ENCODE measurements around the gene SLC25A15. TPM values are rescaled to one million over a fixed set of nuclear protein-coding genes. Genes with fewer than 3 reads are reported as not detected.
"Not testable (repeated sequence)": the region's sequence is repeated elsewhere in the genome, so short reads cannot be mapped to it uniquely, and the experiment has no call there.

SLC25A15 gene
- polyA plus RNA-seq, 4 donors, result 23.2 to 42.0 (median 28.5) TPM

- peaks cover 0 to 17% of the 10 kb centered on the region in 2 donors for H3K9me3 ChIP-seq (ENCODE audit: control insufficient read depth in 2 of 2, insufficient read depth in 1 of 2, low read depth in 1 of 2, low read length in 1 of 2)
- peaks cover 5 to 40% (median 12%) of the 10 kb centered on the region in 3 donors for H3K36me3 ChIP-seq (ENCODE audit: control insufficient read depth in 3 of 3, insufficient read depth in 2 of 3, low read depth in 1 of 3, low read length in 3 of 3)
- peak overlapping the region in 1 of 3 donors; percentile 11 for H3K27ac ChIP-seq (ENCODE audit: low read depth in 1 of 3, low read length in 2 of 3)
- DNase-seq (no peak), FAIRE-seq (no peak)
- H3K4me1 ChIP-seq (ENCODE audit: control insufficient read depth in 3 of 3, insufficient read depth in 2 of 3, low read depth in 1 of 3, low read length in 2 of 3), result peaks cover 0 to 7% (median 0%) of the 10 kb centered on the region in 3 donors
- 83 to 89% (median 89%) methylated on average over 4 of the region's 4 CpGs for WGBS, 3 donors
- H3K27me3 ChIP-seq (ENCODE audit: control insufficient read depth in 3 of 3, insufficient read depth in 3 of 3, low read length in 3 of 3), result no peaks in the 10 kb centered on the region
- H3K4me3 ChIP-seq (ENCODE audit: low read depth in 1 of 3, low read length in 3 of 3), result no peak overlapping the region
These were observed 22.7 kb downstream of the SLC25A15 start for GRCh38 chr13:40812102-40812501.

- H3K9me3 ChIP-seq (ENCODE audit: control insufficient read depth in 2 of 2, insufficient read depth in 1 of 2, low read depth in 1 of 2, low read length in 1 of 2), result peaks cover 0 to 22% of the 10 kb centered on the region in 2 donors
- H3K27me3 ChIP-seq (ENCODE audit: control insufficient read depth in 3 of 3, insufficient read depth in 3 of 3, low read length in 3 of 3), result no peaks in the 10 kb centered on the region
- H3K27ac ChIP-seq (ENCODE audit: low read depth in 1 of 3, low read length in 2 of 3), result peak overlapping the region in 2 of 3 donors; percentile 26 to 72
- WGBS, 3 donors, result 96 to 99% (median 99%) methylated on average over 6 of the region's 6 CpGs
- peaks cover 5 to 36% (median 12%) of the 10 kb centered on the region in 3 donors for H3K36me3 ChIP-seq (ENCODE audit: control insufficient read depth in 3 of 3, insufficient read depth in 2 of 3, low read depth in 1 of 3, low read length in 3 of 3)
- H3K4me1 ChIP-seq (ENCODE audit: control insufficient read depth in 3 of 3, insufficient read depth in 2 of 3, low read depth in 1 of 3, low read length in 2 of 3), result peaks cover 0 to 7% (median 0%) of the 10 kb centered on the region in 3 donors
- FAIRE-seq (no peak), DNase-seq (peak in 1 of 2 donors; percentile 56)
- no peak overlapping the region for H3K4me3 ChIP-seq (ENCODE audit: low read depth in 1 of 3, low read length in 3 of 3)
These were observed 23.5 kb downstream of the SLC25A15 start for GRCh38 chr13:40812724-40813445.

GRCh38 chr13:40813667-40814454 lies 24.4 kb downstream of the SLC25A15 start:
- peak; percentile 60 for DNase-seq
- 40 to 62% (median 52%) methylated on average over 7 of the region's 7 CpGs for WGBS, 3 donors
- Histone ChIP-seq H3K27ac (ENCODE audit: low read depth in 1 of 3, low read length in 2 of 3) (peak overlapping the region; percentile 11 to 72 (median 26)), H3K27me3 (ENCODE audit: control insufficient read depth in 3 of 3, insufficient read depth in 3 of 3, low read length in 3 of 3) (no peaks in the 10 kb centered on the region), H3K9me3 (ENCODE audit: control insufficient read depth in 2 of 2, insufficient read depth in 1 of 2, low read depth in 1 of 2, low read length in 1 of 2) (peaks cover 0 to 22% of the 10 kb centered on the region in 2 donors), H3K4me1 (ENCODE audit: control insufficient read depth in 3 of 3, insufficient read depth in 2 of 3, low read depth in 1 of 3, low read length in 2 of 3) (peaks cover 0 to 7% (median 0%) of the 10 kb centered on the region in 3 donors), H3K4me3 (ENCODE audit: low read depth in 1 of 3, low read length in 3 of 3) (no peak overlapping the region), H3K36me3 (ENCODE audit: control insufficient read depth in 3 of 3, insufficient read depth in 2 of 3, low read depth in 1 of 3, low read length in 3 of 3) (peaks cover 5 to 32% (median 11%) of the 10 kb centered on the region in 3 donors)
- no peak for FAIRE-seq

- no peaks in the 10 kb centered on the region for H3K27me3 ChIP-seq (ENCODE audit: control insufficient read depth in 3 of 3, insufficient read depth in 3 of 3, low read length in 3 of 3)
- H3K36me3 ChIP-seq (ENCODE audit: control insufficient read depth in 3 of 3, insufficient read depth in 2 of 3, low read depth in 1 of 3, low read length in 3 of 3), result peaks cover 4 to 26% (median 5%) of the 10 kb centered on the region in 3 donors
- peaks cover 0 to 22% of the 10 kb centered on the region in 2 donors for H3K9me3 ChIP-seq (ENCODE audit: control insufficient read depth in 2 of 2, insufficient read depth in 1 of 2, low read depth in 1 of 2, low read length in 1 of 2)
- peaks cover 0 to 7% (median 0%) of the 10 kb centered on the region in 3 donors for H3K4me1 ChIP-seq (ENCODE audit: control insufficient read depth in 3 of 3, insufficient read depth in 2 of 3, low read depth in 1 of 3, low read length in 2 of 3)
- no peak for FAIRE-seq
- no peak overlapping the region for H3K27ac ChIP-seq (ENCODE audit: low read depth in 1 of 3, low read length in 2 of 3)
- DNase-seq, result no peak
- no peak overlapping the region for H3K4me3 ChIP-seq (ENCODE audit: low read depth in 1 of 3, low read length in 3 of 3)
- WGBS, 3 donors, result 97 to 98% (median 97%) methylated on average over 2 of the region's 2 CpGs
These were observed 25.4 kb downstream of the SLC25A15 start for GRCh38 chr13:40814803-40815202.

- Histone ChIP-seq H3K4me1 (ENCODE audit: control insufficient read depth in 3 of 3, insufficient read depth in 2 of 3, low read depth in 1 of 3, low read length in 2 of 3) (peaks cover 0 to 2% (median 0%) of the 10 kb centered on the region in 3 donors), H3K27ac (ENCODE audit: low read depth in 1 of 3, low read length in 2 of 3) (no peak overlapping the region), H3K36me3 (ENCODE audit: control insufficient read depth in 3 of 3, insufficient read depth in 2 of 3, low read depth in 1 of 3, low read length in 3 of 3) (peaks cover 0 to 8% (median 2%) of the 10 kb centered on the region in 3 donors), H3K9me3 (ENCODE audit: control insufficient read depth in 2 of 2, insufficient read depth in 1 of 2, low read depth in 1 of 2, low read length in 1 of 2) (peaks cover 0 to 15% of the 10 kb centered on the region in 2 donors), H3K4me3 (ENCODE audit: low read depth in 1 of 3, low read length in 3 of 3) (no peak overlapping the region), H3K27me3 (ENCODE audit: control insufficient read depth in 3 of 3, insufficient read depth in 3 of 3, low read length in 3 of 3) (no peaks in the 10 kb centered on the region)
- DNase-seq, result no peak
- no peak for FAIRE-seq
- WGBS, 3 donors, result 86 to 90% (median 89%) methylated on average over 5 of the region's 5 CpGs
These were observed 29.5 kb downstream of the SLC25A15 start for GRCh38 chr13:40818926-40819325.

GRCh38 chr13:40819797-40820315 lies 30.4 kb downstream of the SLC25A15 start:
- H3K4me1 ChIP-seq (ENCODE audit: control insufficient read depth in 3 of 3, insufficient read depth in 2 of 3, low read depth in 1 of 3, low read length in 2 of 3), result no peaks in the 10 kb centered on the region
- H3K4me3 ChIP-seq (ENCODE audit: low read depth in 1 of 3, low read length in 3 of 3), result no peak overlapping the region
- no peaks in the 10 kb centered on the region for H3K27me3 ChIP-seq (ENCODE audit: control insufficient read depth in 3 of 3, insufficient read depth in 3 of 3, low read length in 3 of 3)
- DNase-seq (no peak), FAIRE-seq (no peak)
- 63 to 79% (median 77%) methylated on average over 1 of the region's 1 CpG for WGBS, 3 donors
- H3K36me3 ChIP-seq (ENCODE audit: control insufficient read depth in 3 of 3, insufficient read depth in 2 of 3, low read depth in 1 of 3, low read length in 3 of 3), result peaks cover 0 to 5% (median 2%) of the 10 kb centered on the region in 3 donors
- no peak overlapping the region for H3K27ac ChIP-seq (ENCODE audit: low read depth in 1 of 3, low read length in 2 of 3)
- peaks cover 0 to 9% of the 10 kb centered on the region in 2 donors for H3K9me3 ChIP-seq (ENCODE audit: control insufficient read depth in 2 of 2, insufficient read depth in 1 of 2, low read depth in 1 of 2, low read length in 1 of 2)

- H3K4me1 ChIP-seq (ENCODE audit: control insufficient read depth in 3 of 3, insufficient read depth in 2 of 3, low read depth in 1 of 3, low read length in 2 of 3); DNase-seq; H3K36me3 ChIP-seq (ENCODE audit: control insufficient read depth in 3 of 3, insufficient read depth in 2 of 3, low read depth in 1 of 3, low read length in 3 of 3); H3K27me3 ChIP-seq (ENCODE audit: control insufficient read depth in 3 of 3, insufficient read depth in 3 of 3, low read length in 3 of 3); H3K27ac ChIP-seq (ENCODE audit: low read depth in 1 of 3, low read length in 2 of 3); H3K9me3 ChIP-seq (ENCODE audit: control insufficient read depth in 2 of 2, insufficient read depth in 1 of 2, low read depth in 1 of 2, low read length in 1 of 2); FAIRE-seq; H3K4me3 ChIP-seq (ENCODE audit: low read depth in 1 of 3, low read length in 3 of 3): not testable (repeated sequence)
- WGBS, 3 donors, result 68 to 82% (median 75%) methylated on average over 2 of the region's 2 CpGs
These were observed 50.3 kb downstream of the SLC25A15 start for GRCh38 chr13:40839725-40840124.

GRCh38 chr13:40840955-40841354 lies 51.5 kb downstream of the SLC25A15 start:
- H3K4me1 ChIP-seq (ENCODE audit: control insufficient read depth in 3 of 3, insufficient read depth in 2 of 3, low read depth in 1 of 3, low read length in 2 of 3); DNase-seq; FAIRE-seq; H3K27ac ChIP-seq (ENCODE audit: low read depth in 1 of 3, low read length in 2 of 3); H3K4me3 ChIP-seq (ENCODE audit: low read depth in 1 of 3, low read length in 3 of 3); H3K36me3 ChIP-seq (ENCODE audit: control insufficient read depth in 3 of 3, insufficient read depth in 2 of 3, low read depth in 1 of 3, low read length in 3 of 3); H3K27me3 ChIP-seq (ENCODE audit: control insufficient read depth in 3 of 3, insufficient read depth in 3 of 3, low read length in 3 of 3); H3K9me3 ChIP-seq (ENCODE audit: control insufficient read depth in 2 of 2, insufficient read depth in 1 of 2, low read depth in 1 of 2, low read length in 1 of 2): not testable (repeated sequence)
- WGBS, 3 donors, result 93 to 100% (median 98%) methylated on average over 2 of the region's 2 CpGs

Data from small intestine (tissue), 7 donors.